Colonic mucosa (tissue), 4 donors: ENCODE results near the gene RIPK4. TPM values are rescaled to one million over a fixed set of nuclear protein-coding genes. Genes with fewer than 3 reads are reported as not detected.

Source experiments
- DNase-seq: peaks from one replicate; pipeline ENCODE4 v3.0.0-alpha.2; 2020
- H3K27ac ChIP-seq: fragments of 200-600 bp; one replicate; pipeline ENCODE4 v1.8.0; 2021
- H3K27me3 ChIP-seq: fragments of 200-600 bp; one replicate; pipeline ENCODE4 v1.8.0; 2021
- H3K36me3 ChIP-seq: fragments of 200-600 bp; one replicate; pipeline ENCODE4 v1.8.0; 2021
- H3K4me1 ChIP-seq: fragments of 200-600 bp; one replicate; pipeline ENCODE4 v1.8.0; 2021; ENCODE audit warnings: mild to moderate bottlenecking
- H3K4me3 ChIP-seq: fragments of 200-600 bp; one replicate; pipeline ENCODE4 v1.8.0; 2021
- H3K9ac ChIP-seq, 2 donors: one replicate each; pipeline ENCODE4 v1.7.0; 2013; ENCODE audit warnings: control low read depth in 2 of 2, low read depth in 2 of 2, low read length in 2 of 2
- H3K9me3 ChIP-seq: fragments of 200-600 bp; one replicate; pipeline ENCODE4 v1.8.0; 2021
- intact Hi-C: fragments of 100-400 bp; cut with DNase I; formaldehyde crosslinking; loops from one replicate; pipeline ENCODE4 v1.14.1; 2022
- total RNA-seq, 2 donors: library from RNA; stranded (reverse); fragmentation: NEBNext Ultra II Directional in 1 of 2; extraction: Animal tissue kit (Norgen Biotek cat#: 25700) in 1 of 2; gene quantifications; one replicate each; pipeline ENCODE4 v1.2.1, GENCODE V29; 2021
- TF ChIP-seq, protein P1 (sequence below): fragments of 200-600 bp; IDR thresholded peaks from one replicate; pipeline ENCODE4 v1.8.0; 2022; ENCODE audit warnings: antibody characterized with exemption, mild to moderate bottlenecking
- donor health status: healthy.
- donor health status: DM: no; HTN: no; CAD: no.
- donor health status: DM: no; HTN: no; CAD: no.

Gene RIPK4
- total RNA-seq, 2 donors from 2014 or later = 10.1 to 10.5 TPM

DNA sequence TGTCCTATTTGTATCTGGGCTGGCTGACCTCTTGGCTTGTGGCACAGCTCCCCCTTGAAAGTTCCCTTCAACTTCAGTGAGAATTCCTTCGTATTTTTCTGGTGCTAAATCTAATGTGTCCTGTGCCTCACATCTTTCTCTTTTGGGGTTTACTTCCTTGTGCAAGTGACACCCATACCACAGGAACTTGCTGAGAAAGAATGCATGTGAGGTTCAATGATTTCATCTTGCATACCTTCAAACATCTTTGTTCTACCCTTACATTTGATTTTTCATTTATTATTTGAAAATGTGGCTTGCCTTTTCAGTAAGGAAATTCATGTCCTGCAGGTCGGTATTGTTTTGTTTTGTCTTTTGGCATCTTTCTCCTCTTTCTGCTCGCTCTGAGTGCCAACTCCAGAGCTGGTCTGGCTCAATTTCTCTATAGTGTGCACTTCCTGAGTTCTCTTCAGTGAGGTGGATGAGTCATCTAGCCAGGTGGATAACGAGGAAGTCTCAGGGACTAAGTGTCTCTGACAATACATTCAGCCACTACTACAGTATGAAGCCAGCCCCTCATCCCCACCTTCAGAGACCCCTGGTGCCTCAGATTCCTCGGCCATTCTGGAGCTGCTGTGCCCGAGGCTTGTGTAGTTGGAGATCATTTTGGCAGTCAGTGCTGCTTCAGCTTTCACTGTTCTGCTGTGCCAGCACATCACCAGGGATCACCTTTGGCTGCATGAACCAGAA lies 59.5 kb downstream of the RIPK4 start:
- Histone ChIP-seq H3K27ac (peak overlapping the region; percentile 78), H3K27me3 (no peaks in the 10 kb centered on the region), H3K36me3 (no peaks in the 10 kb centered on the region), H3K4me3 (no peak overlapping the region), H3K9me3 (no peaks in the 10 kb centered on the region), H3K9ac (peak overlapping the region in 1 of 2 donors; percentile 48), H3K4me1 (peaks cover 4% of the 10 kb centered on the region)
- TF ChIP-seq, protein P1, sequence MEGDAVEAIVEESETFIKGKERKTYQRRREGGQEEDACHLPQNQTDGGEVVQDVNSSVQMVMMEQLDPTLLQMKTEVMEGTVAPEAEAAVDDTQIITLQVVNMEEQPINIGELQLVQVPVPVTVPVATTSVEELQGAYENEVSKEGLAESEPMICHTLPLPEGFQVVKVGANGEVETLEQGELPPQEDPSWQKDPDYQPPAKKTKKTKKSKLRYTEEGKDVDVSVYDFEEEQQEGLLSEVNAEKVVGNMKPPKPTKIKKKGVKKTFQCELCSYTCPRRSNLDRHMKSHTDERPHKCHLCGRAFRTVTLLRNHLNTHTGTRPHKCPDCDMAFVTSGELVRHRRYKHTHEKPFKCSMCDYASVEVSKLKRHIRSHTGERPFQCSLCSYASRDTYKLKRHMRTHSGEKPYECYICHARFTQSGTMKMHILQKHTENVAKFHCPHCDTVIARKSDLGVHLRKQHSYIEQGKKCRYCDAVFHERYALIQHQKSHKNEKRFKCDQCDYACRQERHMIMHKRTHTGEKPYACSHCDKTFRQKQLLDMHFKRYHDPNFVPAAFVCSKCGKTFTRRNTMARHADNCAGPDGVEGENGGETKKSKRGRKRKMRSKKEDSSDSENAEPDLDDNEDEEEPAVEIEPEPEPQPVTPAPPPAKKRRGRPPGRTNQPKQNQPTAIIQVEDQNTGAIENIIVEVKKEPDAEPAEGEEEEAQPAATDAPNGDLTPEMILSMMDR = no peak
- peak; percentile 53 for DNase-seq
- intact Hi-C loops = no loop called here

DNA sequence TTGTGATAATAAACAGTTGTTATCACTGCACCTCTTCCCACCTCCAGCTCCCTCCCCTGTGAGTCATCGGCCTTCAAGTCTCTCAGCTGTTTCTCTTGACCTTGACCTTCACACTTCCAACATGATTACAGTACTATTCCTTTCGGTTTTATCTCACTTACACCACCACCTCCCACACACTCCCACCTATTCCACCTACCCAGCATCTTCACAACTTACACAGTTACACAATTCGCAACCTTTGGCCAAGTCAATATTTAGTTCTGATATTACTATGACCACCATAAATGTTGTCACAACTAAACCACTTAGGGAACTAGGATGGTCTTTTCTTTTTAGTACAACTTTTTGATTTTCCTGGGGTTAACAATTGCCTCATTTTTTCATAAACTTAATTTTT lies 60.2 kb downstream of the RIPK4 start:
- Histone ChIP-seq H3K9ac (no peak overlapping the region), H3K4me3 (no peak overlapping the region), H3K9me3 (no peaks in the 10 kb centered on the region), H3K27ac (peak overlapping the region; percentile 78), H3K4me1 (peaks cover 4% of the 10 kb centered on the region), H3K36me3 (no peaks in the 10 kb centered on the region), H3K27me3 (no peaks in the 10 kb centered on the region)
- DNase-seq = peak; percentile 79
- intact Hi-C loops = no loop called here
- TF ChIP-seq, protein P1 = no peak

GRCh38 chr21:41706263-41706639 lies 60.6 kb downstream of the RIPK4 start:
- no peak for DNase-seq
- H3K27ac ChIP-seq = peak overlapping the region; percentile 78
- no peaks in the 10 kb centered on the region for H3K36me3 ChIP-seq
- intact Hi-C loops = no loop called here
- H3K27me3 ChIP-seq = no peaks in the 10 kb centered on the region
- TF ChIP-seq, protein P1 = no peak
- H3K9ac ChIP-seq = peak overlapping the region in 1 of 2 donors; percentile 78
- H3K4me1 ChIP-seq = peaks cover 4% of the 10 kb centered on the region
- no peak overlapping the region for H3K4me3 ChIP-seq
- H3K9me3 ChIP-seq = no peaks in the 10 kb centered on the region

DNA sequence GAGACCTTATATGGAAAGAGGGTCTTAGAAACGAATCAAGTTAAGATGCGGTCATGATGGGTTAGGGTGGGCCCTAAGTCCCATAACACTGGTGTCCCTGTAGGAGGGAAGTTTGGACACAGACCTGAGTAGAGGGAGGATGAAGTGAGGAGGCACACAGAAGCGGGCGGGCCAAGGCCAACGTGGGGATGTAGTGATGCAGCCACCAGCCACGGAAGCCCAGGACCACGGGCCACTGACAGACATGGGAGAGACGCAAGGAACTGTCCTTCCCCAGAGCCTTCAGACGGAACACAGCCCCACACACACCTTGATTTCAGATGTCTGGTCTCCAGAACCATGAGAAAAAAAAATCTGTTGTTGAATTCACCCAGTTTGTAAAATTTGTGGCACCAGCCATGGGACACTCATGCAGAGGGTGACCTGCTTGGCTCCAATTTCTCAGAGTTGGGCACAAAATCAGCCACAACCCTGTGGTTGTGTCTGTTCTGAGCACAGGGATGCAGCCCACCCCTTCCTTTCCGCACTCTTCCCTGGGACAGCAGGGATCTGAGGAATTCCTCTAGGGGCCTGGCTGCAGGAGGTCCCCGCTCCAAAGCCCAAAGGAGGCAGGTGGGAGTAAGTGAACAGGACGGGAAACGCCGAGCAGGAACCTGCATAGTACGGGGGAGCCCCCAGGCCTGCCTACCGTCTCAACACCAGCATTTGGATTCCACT lies 61.1 kb downstream of the RIPK4 start:
- no peak overlapping the region for H3K4me3 ChIP-seq
- no peaks in the 10 kb centered on the region for H3K9me3 ChIP-seq
- DNase-seq = no peak
- no peaks in the 10 kb centered on the region for H3K36me3 ChIP-seq
- H3K9ac ChIP-seq = peak overlapping the region; percentile 27 to 78
- H3K4me1 ChIP-seq = peaks cover 4% of the 10 kb centered on the region
- H3K27ac ChIP-seq = peak overlapping the region; percentile 78
- intact Hi-C loops = no loop called here
- no peaks in the 10 kb centered on the region for H3K27me3 ChIP-seq
- TF ChIP-seq, protein P1 = no peak

GRCh38 chr21:41703857-41704501 lies 62.9 kb downstream of the RIPK4 start:
- H3K4me1 ChIP-seq = peaks cover 4% of the 10 kb centered on the region
- H3K36me3 ChIP-seq = no peaks in the 10 kb centered on the region
- H3K27ac ChIP-seq = peak overlapping the region; percentile 35
- intact Hi-C loops = no loop called here
- TF ChIP-seq, protein P1 = no peak
- H3K27me3 ChIP-seq = no peaks in the 10 kb centered on the region
- DNase-seq = peak; percentile 87
- no peak overlapping the region for H3K9ac ChIP-seq
- H3K4me3 ChIP-seq = no peak overlapping the region
- H3K9me3 ChIP-seq = no peaks in the 10 kb centered on the region
